Activated CD8-positive, alpha-beta T cell treated with anti-CD3 and anti-CD28 coated beads for 36 hours (primary cell): ENCODE data around the gene ID3. TPM values are rescaled to one million over a fixed set of nuclear protein-coding genes. Genes with fewer than 3 reads are reported as not detected.

Experiments used
- ATAC-seq: fragments of 200-7000 bp; cut with Tn5 transposase; one replicate; pipeline ENCODE4 v1.10.0; 2021; ENCODE audit warnings: mild to moderate bottlenecking, moderate library complexity
- CTCF ChIA-PET: fragments of 350-600 bp; sonication (Branson Sonifier 250); formaldehyde crosslinking; loops from one replicate; lab custom pipeline; 2021; ENCODE audit warnings: antibody characterized with exemption; lab: Charles Lee
- POLR2A ChIA-PET: fragments of 350-600 bp; sonication (Branson Sonifier 250); formaldehyde crosslinking; loops from one replicate; lab custom pipeline; 2021; ENCODE audit warnings: antibody characterized with exemption; lab: Charles Lee
- DNase-seq: peaks from one replicate; pipeline ENCODE4 v3.0.0-alpha.2; 2020
- H3K27ac Mint-ChIP-seq: one replicate; pipeline ENCODE4 v1.8.0; 2021; ENCODE audit warnings: mild to moderate bottlenecking, mixed read lengths
- H3K27me3 Mint-ChIP-seq: one replicate; pipeline ENCODE4 v1.8.0; 2021; ENCODE audit warnings: mixed read lengths
- H3K36me3 Mint-ChIP-seq: one replicate; pipeline ENCODE4 v1.8.0; 2021; ENCODE audit warnings: low read depth, mixed read lengths
- H3K4me1 Mint-ChIP-seq: one replicate; pipeline ENCODE4 v1.8.0; 2021; ENCODE audit warnings: low read depth, mixed read lengths
- H3K4me3 Mint-ChIP-seq: one replicate; pipeline ENCODE4 v1.8.0; 2021; ENCODE audit warnings: mild to moderate bottlenecking, moderate library complexity, mixed read lengths
- H3K9me3 Mint-ChIP-seq: one replicate; pipeline ENCODE4 v1.8.0; 2021; ENCODE audit warnings: mixed read lengths
- CTCF ChIP-seq: fragments of 200-600 bp; IDR thresholded peaks from one replicate; pipeline ENCODE4 v1.8.0; 2022; ENCODE audit warnings: antibody characterized with exemption, mild to moderate bottlenecking
- intact Hi-C: fragments of 100-400 bp; cut with micrococcal nuclease; formaldehyde crosslinking; loops from one replicate; pipeline ENCODE4 v1.10.0; 2022
- total RNA-seq, 2 experiments: library from RNA; stranded (reverse); gene quantifications; one replicate each; pipeline ENCODE4 v1.2.3, GENCODE V29; 2021

The ID3 gene
- total RNA-seq, 2 experiments from 2014 or later, result 70.4 to 74.3 TPM

- ChIA-PET CTCF (interaction anchor here (1.4 to 7.1 kb wide), 6 partner anchors 12 to 79 kb away, joined by 4 to 82 read pairs (median 20); no protein-coding TSS in a partner anchor), POLR2A (interaction anchor here (0.6 to 5.2 kb wide), 18 partner anchors 13 to 220 kb away, joined by 3 to 40 read pairs (median 4); partner anchors contain the start of genes HNRNPR, PITHD1 and RPL11)
- H3K36me3 Mint-ChIP-seq, result peaks cover 28% of the 10 kb centered on the region
- intact Hi-C loops, result loop anchor here (5.0 kb wide), 1 partner anchor 35 kb away; no protein-coding TSS in a partner anchor
- H3K4me3 Mint-ChIP-seq, result peak overlapping the region; percentile 89
- H3K4me1 Mint-ChIP-seq, result peaks cover 54% of the 10 kb centered on the region
- no peaks in the 10 kb centered on the region for H3K9me3 Mint-ChIP-seq
- ATAC-seq (no peak), DNase-seq (peak; percentile 42)
- H3K27me3 Mint-ChIP-seq, result peaks cover 3% of the 10 kb centered on the region
- peak overlapping the region; percentile 80 for H3K27ac Mint-ChIP-seq
- TF ChIP-seq CTCF, result no peak
These were observed 1.7 kb downstream of the ID3 start for GRCh38 chr1:23557471-23558124.

GRCh38 chr1:23556635-23557470 is 2.4 kb downstream of the ID3 start:
- H3K4me1 Mint-ChIP-seq, result peaks cover 54% of the 10 kb centered on the region
- ATAC-seq, result no peak
- DNase-seq, result peak; percentile 33
- peak overlapping the region; percentile 89 for H3K4me3 Mint-ChIP-seq
- ChIA-PET CTCF (interaction anchor here (0.8 to 19.3 kb wide), 13 partner anchors 11 to 80 kb away, joined by 3 to 927 read pairs (median 10); no protein-coding TSS in a partner anchor), POLR2A (interaction anchor here (0.6 to 5.2 kb wide), 14 partner anchors 15 to 80 kb away, joined by 3 to 40 read pairs (median 5); partner anchors contain the start of gene E2F2)
- peaks cover 3% of the 10 kb centered on the region for H3K27me3 Mint-ChIP-seq
- H3K27ac Mint-ChIP-seq, result peak overlapping the region; percentile 80
- TF ChIP-seq CTCF, result no peak
- H3K9me3 Mint-ChIP-seq, result no peaks in the 10 kb centered on the region
- intact Hi-C loops, result loop anchor here (5.0 kb wide), 1 partner anchor 35 kb away; no protein-coding TSS in a partner anchor
- peaks cover 28% of the 10 kb centered on the region for H3K36me3 Mint-ChIP-seq

DNA sequence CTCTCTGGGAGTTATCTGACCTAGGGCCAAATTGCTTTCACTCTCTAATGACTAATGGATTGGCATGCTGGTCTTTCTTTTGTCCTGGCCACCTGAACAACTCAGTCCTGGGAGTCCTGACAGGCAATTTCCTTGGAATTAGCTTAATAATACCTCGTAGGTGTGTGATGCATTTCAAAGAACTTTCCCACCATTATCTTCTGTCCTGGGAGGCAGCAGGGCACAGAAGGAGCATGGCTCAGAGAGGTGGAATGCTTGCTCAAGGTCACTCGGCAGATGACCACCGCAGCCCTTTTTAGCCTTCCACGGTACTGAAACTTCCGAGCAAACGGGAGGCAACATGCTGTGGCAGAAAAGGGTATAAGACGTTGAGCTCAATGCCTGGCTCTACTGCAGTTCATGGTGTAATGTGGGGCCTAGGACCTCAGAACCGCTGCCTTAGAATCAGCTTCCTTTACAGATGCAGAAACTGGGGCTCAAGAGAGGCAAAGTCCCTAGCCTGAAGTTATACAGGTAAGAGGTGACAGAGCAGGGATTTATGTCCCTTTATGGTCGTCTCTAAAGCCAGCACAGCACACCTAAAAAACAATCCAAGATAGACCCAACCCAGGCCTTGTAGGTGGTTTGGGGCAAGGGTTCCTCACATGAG is 3.2 kb downstream of the ID3 start:
- no peak for DNase-seq
- H3K4me1 Mint-ChIP-seq, result peaks cover 55% of the 10 kb centered on the region
- no peak for ATAC-seq
- peaks cover 28% of the 10 kb centered on the region for H3K36me3 Mint-ChIP-seq
- intact Hi-C loops, result loop anchor here (5.0 kb wide), 1 partner anchor 36 kb away; no protein-coding TSS in a partner anchor
- H3K27me3 Mint-ChIP-seq, result no peaks in the 10 kb centered on the region
- peak overlapping the region; percentile 80 for H3K27ac Mint-ChIP-seq
- no peak for TF ChIP-seq CTCF
- peak overlapping the region; percentile 89 for H3K4me3 Mint-ChIP-seq
- ChIA-PET CTCF (interaction anchor here (0.8 to 19.3 kb wide), 15 partner anchors 9 to 108 kb away, joined by 3 to 927 read pairs (median 5); no protein-coding TSS in a partner anchor), POLR2A (interaction anchor here (0.8 to 4.2 kb wide), 14 partner anchors 13 to 142 kb away, joined by 3 to 43 read pairs (median 8); partner anchors contain the start of genes E2F2 and RPL11)
- no peaks in the 10 kb centered on the region for H3K9me3 Mint-ChIP-seq

DNA sequence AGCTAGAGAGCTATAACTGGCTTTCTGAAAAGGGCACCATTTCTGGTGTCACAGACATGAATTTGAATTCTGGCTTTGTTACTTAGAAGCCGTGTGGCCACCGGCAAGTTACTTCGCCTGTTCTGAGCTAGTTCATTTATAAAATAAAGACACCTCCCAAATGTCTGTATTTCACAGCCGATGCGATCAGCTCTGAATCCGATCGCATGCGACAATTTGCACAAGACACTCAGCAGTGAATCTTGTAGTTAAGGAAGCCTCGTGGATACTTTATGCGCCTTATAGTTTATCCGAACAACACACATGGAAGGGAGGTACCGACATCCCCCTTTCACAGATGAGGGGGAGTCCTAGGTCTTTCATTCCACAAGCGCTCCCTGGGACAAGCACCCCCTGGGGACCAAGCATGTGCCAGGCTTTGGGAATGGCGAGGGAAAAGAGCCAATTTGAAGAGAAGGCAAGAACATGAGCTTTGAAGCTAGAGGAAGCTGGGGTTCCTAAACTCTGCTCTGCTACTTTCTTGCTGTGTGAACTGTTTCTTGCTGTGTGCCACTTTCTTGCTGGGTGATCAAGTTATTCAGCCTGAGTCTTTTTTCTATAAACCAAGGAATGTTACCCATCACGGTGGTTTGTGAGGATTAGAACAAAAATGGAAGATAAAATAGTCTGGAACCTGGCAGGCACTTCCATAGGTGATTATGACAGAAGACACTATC is 3.9 kb downstream of the ID3 start:
- no peak for DNase-seq
- peak overlapping the region; percentile 89 for H3K4me3 Mint-ChIP-seq
- peaks cover 53% of the 10 kb centered on the region for H3K4me1 Mint-ChIP-seq
- H3K9me3 Mint-ChIP-seq, result no peaks in the 10 kb centered on the region
- peaks cover 28% of the 10 kb centered on the region for H3K36me3 Mint-ChIP-seq
- ATAC-seq, result peak; percentile 1
- H3K27me3 Mint-ChIP-seq, result no peaks in the 10 kb centered on the region
- CTCF ChIA-PET, result interaction anchor here (0.5 to 19.3 kb wide), 22 partner anchors 10 to 109 kb away, joined by 3 to 927 read pairs (median 4); no protein-coding TSS in a partner anchor
- no peak for TF ChIP-seq CTCF
- POLR2A ChIA-PET, result interaction anchor here (0.7 to 4.2 kb wide), 22 partner anchors 11 to 143 kb away, joined by 3 to 43 read pairs (median 4); partner anchors contain the start of genes E2F2 and RPL11
- H3K27ac Mint-ChIP-seq, result peak overlapping the region; percentile 80
- intact Hi-C loops, result loop anchor here (5.0 kb wide), 1 partner anchor 37 kb away; no protein-coding TSS in a partner anchor
